Measurements from ENCODE around the gene CLCN6. TPM values are rescaled to one million over a fixed set of nuclear protein-coding genes. Genes with fewer than 3 reads are reported as not detected.
A peak's percentile ranks its signal among the peaks of the same experiment; 100 is the strongest.

Gene CLCN6
- total and polyA plus RNA-seq, 4 donors: 5.0 to 9.0 (median 6.5) TPM

GRCh38 chr1:11790880-11791715, 14.9 kb upstream of the CLCN6 start:
- Histone ChIP-seq H3K4me3 (ENCODE audit: low read depth in 1 of 3, low read length in 3 of 3) (no peak overlapping the region), H3K9ac (ENCODE audit: low read depth in 1 of 2, low read length in 2 of 2) (peak overlapping the region; percentile 10 to 70), H3K9me3 (ENCODE audit: control insufficient read depth in 4 of 4, low read length in 3 of 4) (no peaks in the 10 kb centered on the region), H3K4me1 (ENCODE audit: control insufficient read depth in 4 of 4, insufficient read depth in 4 of 4, low read length in 3 of 4) (peaks cover 0 to 22% (median 8%) of the 10 kb centered on the region in 4 donors), H3K36me3 (ENCODE audit: control insufficient read depth in 4 of 4, insufficient read depth in 3 of 4, low read depth in 1 of 4, low read length in 3 of 4) (peaks cover 16 to 38% (median 28%) of the 10 kb centered on the region in 4 donors), H3K27me3 (ENCODE audit: control insufficient read depth in 4 of 4, insufficient read depth in 4 of 4, low read length in 3 of 4) (no peaks in the 10 kb centered on the region), H3K27ac (ENCODE audit: low read depth in 1 of 2, low read length in 2 of 2) (peak overlapping the region; percentile 62 to 65)
- TF ChIP-seq RAD21 (IDR thresholded peaks at IDR 0.05): peak; percentile 53
- TF ChIP-seq HNF4A (conservative IDR thresholded peaks at IDR 0.05): peak; percentile 77 to 84
- peak; percentile 97 for TF ChIP-seq NR2F2 (IDR thresholded peaks at IDR 0.05)
- TF ChIP-seq JUND (IDR thresholded peaks at IDR 0.05): peak; percentile 98 to 99
- no peak for TF ChIP-seq TAF1 (conservative IDR thresholded peaks at IDR 0.05)
- peak; percentile 85 for TF ChIP-seq YY1 (IDR thresholded peaks at IDR 0.05)
- TF ChIP-seq, protein P1, sequence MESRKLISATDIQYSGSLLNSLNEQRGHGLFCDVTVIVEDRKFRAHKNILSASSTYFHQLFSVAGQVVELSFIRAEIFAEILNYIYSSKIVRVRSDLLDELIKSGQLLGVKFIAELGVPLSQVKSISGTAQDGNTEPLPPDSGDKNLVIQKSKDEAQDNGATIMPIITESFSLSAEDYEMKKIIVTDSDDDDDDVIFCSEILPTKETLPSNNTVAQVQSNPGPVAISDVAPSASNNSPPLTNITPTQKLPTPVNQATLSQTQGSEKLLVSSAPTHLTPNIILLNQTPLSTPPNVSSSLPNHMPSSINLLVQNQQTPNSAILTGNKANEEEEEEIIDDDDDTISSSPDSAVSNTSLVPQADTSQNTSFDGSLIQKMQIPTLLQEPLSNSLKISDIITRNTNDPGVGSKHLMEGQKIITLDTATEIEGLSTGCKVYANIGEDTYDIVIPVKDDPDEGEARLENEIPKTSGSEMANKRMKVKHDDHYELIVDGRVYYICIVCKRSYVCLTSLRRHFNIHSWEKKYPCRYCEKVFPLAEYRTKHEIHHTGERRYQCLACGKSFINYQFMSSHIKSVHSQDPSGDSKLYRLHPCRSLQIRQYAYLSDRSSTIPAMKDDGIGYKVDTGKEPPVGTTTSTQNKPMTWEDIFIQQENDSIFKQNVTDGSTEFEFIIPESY (IDR thresholded peaks at IDR 0.05): no peak
- TF ChIP-seq MAX (IDR thresholded peaks at IDR 0.05): peak; percentile 97
- TF ChIP-seq FOXA2 (IDR thresholded peaks at IDR 0.05): peak; percentile 89
- TF ChIP-seq, protein P2, sequence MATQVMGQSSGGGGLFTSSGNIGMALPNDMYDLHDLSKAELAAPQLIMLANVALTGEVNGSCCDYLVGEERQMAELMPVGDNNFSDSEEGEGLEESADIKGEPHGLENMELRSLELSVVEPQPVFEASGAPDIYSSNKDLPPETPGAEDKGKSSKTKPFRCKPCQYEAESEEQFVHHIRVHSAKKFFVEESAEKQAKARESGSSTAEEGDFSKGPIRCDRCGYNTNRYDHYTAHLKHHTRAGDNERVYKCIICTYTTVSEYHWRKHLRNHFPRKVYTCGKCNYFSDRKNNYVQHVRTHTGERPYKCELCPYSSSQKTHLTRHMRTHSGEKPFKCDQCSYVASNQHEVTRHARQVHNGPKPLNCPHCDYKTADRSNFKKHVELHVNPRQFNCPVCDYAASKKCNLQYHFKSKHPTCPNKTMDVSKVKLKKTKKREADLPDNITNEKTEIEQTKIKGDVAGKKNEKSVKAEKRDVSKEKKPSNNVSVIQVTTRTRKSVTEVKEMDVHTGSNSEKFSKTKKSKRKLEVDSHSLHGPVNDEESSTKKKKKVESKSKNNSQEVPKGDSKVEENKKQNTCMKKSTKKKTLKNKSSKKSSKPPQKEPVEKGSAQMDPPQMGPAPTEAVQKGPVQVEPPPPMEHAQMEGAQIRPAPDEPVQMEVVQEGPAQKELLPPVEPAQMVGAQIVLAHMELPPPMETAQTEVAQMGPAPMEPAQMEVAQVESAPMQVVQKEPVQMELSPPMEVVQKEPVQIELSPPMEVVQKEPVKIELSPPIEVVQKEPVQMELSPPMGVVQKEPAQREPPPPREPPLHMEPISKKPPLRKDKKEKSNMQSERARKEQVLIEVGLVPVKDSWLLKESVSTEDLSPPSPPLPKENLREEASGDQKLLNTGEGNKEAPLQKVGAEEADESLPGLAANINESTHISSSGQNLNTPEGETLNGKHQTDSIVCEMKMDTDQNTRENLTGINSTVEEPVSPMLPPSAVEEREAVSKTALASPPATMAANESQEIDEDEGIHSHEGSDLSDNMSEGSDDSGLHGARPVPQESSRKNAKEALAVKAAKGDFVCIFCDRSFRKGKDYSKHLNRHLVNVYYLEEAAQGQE (IDR thresholded peaks at IDR 0.05): peak; percentile 88
- peak in 1 of 2 donors; percentile 60 for TF ChIP-seq GABPA (IDR thresholded peaks at IDR 0.05 in 1 of 2, conservative IDR thresholded peaks at IDR 0.05 in 1 of 2)
- TF ChIP-seq CTCF (IDR thresholded peaks at IDR 0.05; ENCODE audit: low read depth, low read length, missing input control): no peak
- peak; percentile 63 to 89 for TF ChIP-seq EGR1 (IDR thresholded peaks at IDR 0.05; ENCODE audit: low read depth in 2 of 2)
- TF ChIP-seq FOXA1 (IDR thresholded peaks at IDR 0.05): peak; percentile 84
- peak; percentile 90 to 95 for TF ChIP-seq RXRA (IDR thresholded peaks at IDR 0.05)
- TF ChIP-seq HNF4G (IDR thresholded peaks at IDR 0.05): peak; percentile 27
- TF ChIP-seq SP1 (IDR thresholded peaks at IDR 0.05): peak; percentile 96
- peak; percentile 94 for TF ChIP-seq ATF3 (IDR thresholded peaks at IDR 0.05)
- WGBS: 71% methylated on average over 19 of the region's 19 CpGs
- no peak for DNase-seq (ENCODE audit: low spot score)

Measured in liver (tissue), 9 donors.